GM18505 (cell line): ENCODE measurements around the gene PDPK1.

ENCODE experiments used
- ATAC-seq: cut with Tn5 transposase; IDR thresholded peaks from one replicate; pipeline ENCODE4 v1.9.1; 2021; ENCODE audit not compliant: unreplicated experiment
- POLR2A ChIP-seq: IDR thresholded peaks from 4 replicates; pipeline ENCODE4 v1.6.1; 2011; ENCODE audit warnings: borderline replicate concordance; ENCODE audit not compliant: insufficient read depth, insufficient read length; ENCODE audit errors: extremely low read depth

PDPK1 gene

GRCh38 chr16:2499454-2499853 is 38.4 kb upstream of the PDPK1 start:
- no peak for TF ChIP-seq POLR2A
- no peak for ATAC-seq

- ATAC-seq = no peak
- no peak for TF ChIP-seq POLR2A
Measured at GRCh38 chr16:2499890-2500429, 37.9 kb upstream of the PDPK1 start.

- no peak for ATAC-seq
- no peak for TF ChIP-seq POLR2A
Measured at GRCh38 chr16:2500430-2500917, 37.3 kb upstream of the PDPK1 start.

GRCh38 chr16:2500918-2501750 is 36.7 kb upstream of the PDPK1 start:
- TF ChIP-seq POLR2A = no peak
- ATAC-seq = peak; percentile 59

GRCh38 chr16:2501946-2502895 is 35.6 kb upstream of the PDPK1 start:
- no peak for TF ChIP-seq POLR2A
- no peak for ATAC-seq

- no peak for TF ChIP-seq POLR2A
- no peak for ATAC-seq
Measured at GRCh38 chr16:2505695-2506094, 32.1 kb upstream of the PDPK1 start.

- TF ChIP-seq POLR2A = peak; percentile 31
- peak; percentile 48 for ATAC-seq
Measured at GRCh38 chr16:2507052-2507659, 30.7 kb upstream of the PDPK1 start.

- TF ChIP-seq POLR2A = no peak
- ATAC-seq = peak; percentile 13
Measured at GRCh38 chr16:2507665-2508064, 30.2 kb upstream of the PDPK1 start.

GRCh38 chr16:2508722-2509400 is 29.0 kb upstream of the PDPK1 start:
- no peak for ATAC-seq
- no peak for TF ChIP-seq POLR2A

GRCh38 chr16:2511128-2511800 is 26.6 kb upstream of the PDPK1 start:
- no peak for ATAC-seq
- TF ChIP-seq POLR2A = no peak

GRCh38 chr16:2511996-2512734 is 25.7 kb upstream of the PDPK1 start:
- ATAC-seq = no peak
- TF ChIP-seq POLR2A = no peak
